NOMO-1 treated with DMSO at 0.1 percent for 48 hours (cell line): ENCODE results near the gene GRM1.
"Not testable (repeated sequence)": the region's sequence is repeated elsewhere in the genome, so short reads cannot be mapped to it uniquely, and the experiment has no call there.

Experiments used
- DNase-seq: peaks from one replicate; lab custom pipeline; 2025; ENCODE audit not compliant: unreplicated experiment; lab: John Stamatoyannopoulos, UW

The GRM1 gene

GRCh38 chr6:146271163-146271562 lies 242.3 kb downstream of the GRM1 start:
- DNase-seq, result not testable (repeated sequence)

- no peak for DNase-seq
Measured at GRCh38 chr6:146273490-146273889, 244.6 kb downstream of the GRM1 start.

- DNase-seq, result no peak
Measured at GRCh38 chr6:146277142-146277541, 248.3 kb downstream of the GRM1 start.

- no peak for DNase-seq
Measured at GRCh38 chr6:146281651-146282362, 252.9 kb downstream of the GRM1 start.

GRCh38 chr6:146282837-146283236 lies 254.0 kb downstream of the GRM1 start:
- no peak for DNase-seq

GRCh38 chr6:146284311-146284710 lies 255.4 kb downstream of the GRM1 start:
- no peak for DNase-seq

GRCh38 chr6:146286961-146287360 lies 258.1 kb downstream of the GRM1 start:
- DNase-seq, result no peak

GRCh38 chr6:146287691-146288369 lies 259.0 kb downstream of the GRM1 start:
- no peak for DNase-seq

GRCh38 chr6:146289816-146290588 lies 261.1 kb downstream of the GRM1 start:
- peak; percentile 30 for DNase-seq

- no peak for DNase-seq
Measured at GRCh38 chr6:146290589-146290901, 261.7 kb downstream of the GRM1 start.

GRCh38 chr6:146292506-146292905 lies 263.6 kb downstream of the GRM1 start:
- no peak for DNase-seq

- no peak for DNase-seq
Measured at GRCh38 chr6:146295695-146296094, 266.8 kb downstream of the GRM1 start.

- DNase-seq, result no peak
Measured at GRCh38 chr6:146297815-146298214, 269.0 kb downstream of the GRM1 start.

- no peak for DNase-seq
Measured at GRCh38 chr6:146300521-146300920, 271.7 kb downstream of the GRM1 start.

- DNase-seq, result no peak
Measured at GRCh38 chr6:146301764-146302163, 272.9 kb downstream of the GRM1 start.

GRCh38 chr6:146302994-146303393 lies 274.1 kb downstream of the GRM1 start:
- DNase-seq, result no peak

GRCh38 chr6:146304181-146304580 lies 275.3 kb downstream of the GRM1 start:
- no peak for DNase-seq

- peak; percentile 59 for DNase-seq
Measured at GRCh38 chr6:146305092-146305491, 276.2 kb downstream of the GRM1 start.

GRCh38 chr6:146305951-146306350 lies 277.1 kb downstream of the GRM1 start:
- DNase-seq, result no peak

- no peak for DNase-seq
Measured at GRCh38 chr6:146310628-146311027, 281.8 kb downstream of the GRM1 start.

- no peak for DNase-seq
Measured at GRCh38 chr6:146311079-146311478, 282.2 kb downstream of the GRM1 start.

- DNase-seq, result no peak
Measured at GRCh38 chr6:146312608-146313007, 283.7 kb downstream of the GRM1 start.
